Esophagus muscularis mucosa (tissue), 4 donors: ENCODE results near the gene ADGRB2.

Experiments used
- CTCF ChIP-seq, 3 experiments: fragments of 200-600 bp in 2 of 3; fragments of 450-650 bp in 1 of 3; sonication (generic) in 2 of 3; IDR thresholded peaks; one replicate each; pipeline ENCODE4 v1.5.1; 2017 to 2019; ENCODE audit warnings: antibody characterized with exemption in 3 of 3, mild to moderate bottlenecking in 2 of 3, moderate library complexity in 1 of 3
- EP300 ChIP-seq: sonication (generic); formaldehyde crosslinking; IDR thresholded peaks from one replicate; pipeline ENCODE4 v1.6.1; 2017; ENCODE audit warnings: antibody characterized with exemption
- POLR2A ChIP-seq: fragments of 450-650 bp; IDR thresholded peaks from one replicate; pipeline ENCODE4 v1.6.1; 2017; ENCODE audit warnings: antibody characterized with exemption, moderate library complexity, mild to moderate bottlenecking, low read depth
- POLR2AphosphoS5 ChIP-seq, 2 donors: sonication (generic); formaldehyde crosslinking; IDR thresholded peaks; one replicate each; pipeline ENCODE4 v1.6.1; 2017; ENCODE audit warnings: antibody characterized with exemption in 2 of 2

- TF ChIP-seq CTCF (IDR thresholded peaks at IDR 0.05): no peak
- no peak for TF ChIP-seq POLR2A
- TF ChIP-seq EP300: no peak
- no peak for TF ChIP-seq POLR2AphosphoS5 (IDR thresholded peaks at IDR 0.05)
These were observed 23.6 kb upstream of the ADGRB2 start for GRCh38 chr1:31787786-31788137.
